SU-DHL-6 (cell line): ENCODE measurements around the gene PPARA.

Experiments used
- CTCF ChIP-seq: fragments of 200-600 bp; sonication (generic); IDR thresholded peaks from one replicate; pipeline ENCODE4 v1.5.1; 2017; ENCODE audit warnings: antibody characterized with exemption, mild to moderate bottlenecking, low read length, moderate library complexity; ENCODE audit not compliant: insufficient read depth, poor library complexity, severe bottlenecking
- EZH2phosphoT487 ChIP-seq: fragments of 200-600 bp; sonication (generic), shearing (Covaris generic); conservative IDR thresholded peaks from 2 replicates; pipeline ENCODE4 v1.6.1; 2018; ENCODE audit warnings: mild to moderate bottlenecking, antibody characterized with exemption, low read length, moderate library complexity, mixed read lengths

DNA sequence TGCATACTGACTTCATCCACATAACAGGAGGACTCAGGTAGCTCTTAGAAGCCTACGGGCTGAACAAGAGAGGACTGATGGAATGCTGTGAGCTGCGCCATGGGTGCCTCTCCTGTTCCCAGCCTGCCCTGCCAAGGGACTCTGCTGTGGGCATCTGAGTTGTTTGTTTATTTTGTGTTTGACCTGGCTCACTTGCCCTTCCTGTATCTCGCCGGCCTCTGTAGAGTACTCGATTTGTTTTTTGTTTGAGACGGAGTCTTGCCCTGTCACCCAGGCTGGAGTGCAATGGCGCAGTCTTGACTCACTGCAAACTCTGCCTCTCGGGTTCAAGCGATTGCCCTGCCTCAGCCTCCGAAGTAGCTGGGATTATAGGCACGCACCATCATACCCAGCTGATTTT lies 119.2 kb downstream of the PPARA start:
- TF ChIP-seq CTCF (no peak), EZH2phosphoT487 (no peak)
